Endometrial microvascular endothelial cells (primary cell): ENCODE results near the gene MAP4K1. TPM values are rescaled to one million over a fixed set of nuclear protein-coding genes. Genes with fewer than 3 reads are reported as not detected.
"Not testable (repeated sequence)": the region's sequence is repeated elsewhere in the genome, so short reads cannot be mapped to it uniquely, and the experiment has no call there.

Experiments used
- in situ Hi-C: cut with HindIII; loops from 2 replicates; pipeline ENCODE4 v1.10.0; 2017; ENCODE audit warnings: low sequenced_read_pairs, low pct_unique_long_range_greater_than_20kb; ENCODE audit errors: inconsistent ontology term
- total RNA-seq: library from RNA; depleted of rRNA; stranded (reverse); fragments of >200 nt; gene quantifications from one replicate; pipeline ENCODE4 v1.2.3, GENCODE V29; 2015; ENCODE audit errors: inconsistent ontology term

MAP4K1 gene
- total RNA-seq, 1 donor from 2014 or later = not detected

DNA sequence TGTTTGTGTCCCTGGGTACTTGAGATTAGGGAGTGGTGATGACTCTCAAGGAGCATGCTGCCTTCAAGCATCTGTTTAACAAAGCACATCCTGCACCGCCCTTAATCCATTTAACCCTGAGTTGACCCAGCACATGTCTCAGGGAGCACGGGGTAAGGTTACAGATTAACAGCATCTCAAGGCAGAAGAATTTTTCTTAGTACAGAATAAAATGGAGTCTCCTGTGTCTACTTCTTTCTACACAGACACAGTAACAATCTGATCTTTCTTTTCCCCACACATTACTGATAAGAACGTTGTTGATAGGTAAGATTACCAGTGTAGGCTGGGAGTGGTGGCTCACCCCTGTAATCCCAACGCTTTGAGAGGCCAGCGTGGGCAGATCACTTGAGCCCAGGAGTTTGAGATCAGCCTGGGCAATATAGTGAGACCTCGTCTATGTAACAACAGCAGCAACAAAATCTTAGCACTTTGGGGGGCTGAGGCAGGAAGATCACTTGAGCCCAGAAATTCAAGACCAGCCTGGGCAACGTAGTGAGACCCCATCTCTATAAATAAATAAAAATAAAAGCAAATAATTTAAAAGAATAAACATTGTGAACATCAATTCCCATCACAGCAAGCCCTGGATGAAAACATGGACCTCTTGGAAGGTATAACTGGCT, 14.2 kb upstream of the MAP4K1 start:
- in situ Hi-C loops = not testable (repeated sequence)

DNA sequence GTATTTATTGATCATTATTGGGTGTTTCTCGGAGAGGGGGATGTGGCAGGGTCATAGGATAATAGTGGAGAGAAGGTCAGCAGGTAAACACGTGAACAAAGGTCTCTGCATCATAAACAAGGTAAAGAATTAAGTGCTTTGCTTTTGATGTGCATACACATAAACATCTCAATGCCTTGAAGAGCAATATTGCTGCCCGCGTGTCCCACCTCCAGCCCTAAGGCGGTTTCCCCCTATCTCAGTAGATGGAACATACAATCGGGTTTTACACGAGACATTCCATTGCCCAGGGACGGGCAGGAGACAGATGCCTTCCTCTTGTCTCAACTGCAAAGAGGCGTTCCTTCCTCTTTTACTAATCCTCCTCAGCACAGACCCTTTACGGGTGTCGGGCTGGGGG, 13.5 kb upstream of the MAP4K1 start:
- in situ Hi-C loops = not testable (repeated sequence)

DNA sequence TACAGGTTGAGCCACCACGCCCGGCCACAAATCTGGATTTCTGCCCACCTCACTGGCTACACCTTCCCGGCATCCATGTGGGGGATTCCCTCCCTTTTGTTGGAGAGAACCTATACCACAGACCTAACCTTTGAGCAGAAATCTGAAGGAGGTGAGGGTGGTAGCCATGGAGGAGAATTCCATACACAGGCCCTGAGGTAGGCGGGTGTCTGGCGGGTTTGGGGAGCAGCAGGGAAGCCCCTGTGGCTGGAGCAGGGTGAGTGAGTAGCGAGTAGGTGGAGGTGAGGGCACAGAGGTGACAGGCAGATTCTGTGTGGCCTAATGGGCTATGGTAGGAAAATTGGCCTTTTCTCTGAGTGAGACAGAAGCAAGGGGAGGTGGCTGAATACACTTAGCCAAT, 11.8 kb upstream of the MAP4K1 start:
- in situ Hi-C loops = no loop called here

DNA sequence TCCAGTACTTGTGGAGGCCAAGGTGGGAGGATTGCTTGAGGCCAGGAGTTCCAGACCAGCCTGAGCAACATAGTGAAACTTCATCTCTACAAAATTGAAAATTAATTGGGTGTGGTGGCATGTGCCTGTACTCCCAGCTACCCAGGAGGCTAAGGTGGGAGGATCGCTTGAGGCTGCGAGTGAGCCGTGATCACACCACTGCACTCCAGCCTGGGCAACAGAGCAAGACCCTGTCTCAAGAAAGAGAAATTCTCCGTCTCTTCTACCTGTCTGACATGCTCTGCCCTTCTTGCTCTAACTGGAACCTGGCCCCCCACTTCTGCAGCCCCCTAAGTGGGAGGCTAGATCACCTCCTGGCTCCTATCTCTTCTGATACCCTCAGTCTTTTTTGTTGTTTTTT, 8.6 kb upstream of the MAP4K1 start:
- in situ Hi-C loops = no loop called here

DNA sequence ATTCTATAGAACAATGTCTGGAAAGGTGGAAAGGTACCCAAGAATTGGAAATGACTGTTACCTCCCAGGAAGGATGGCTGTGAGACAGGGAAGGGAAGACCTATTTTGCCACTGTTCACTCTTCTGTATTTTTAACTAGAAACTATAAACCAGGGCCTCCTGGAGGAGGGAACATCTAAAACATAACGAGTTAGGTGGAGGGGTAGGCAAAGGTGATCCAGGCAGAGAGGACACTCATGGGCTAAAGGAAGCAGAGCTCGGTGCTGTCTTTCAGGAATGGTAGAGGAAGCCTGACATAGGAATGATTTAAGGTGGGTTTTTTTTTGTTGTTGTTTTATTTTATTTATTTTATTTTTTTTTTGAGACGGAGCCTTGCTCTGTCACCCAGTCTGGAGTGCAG, 7.1 kb upstream of the MAP4K1 start:
- in situ Hi-C loops = no loop called here

DNA sequence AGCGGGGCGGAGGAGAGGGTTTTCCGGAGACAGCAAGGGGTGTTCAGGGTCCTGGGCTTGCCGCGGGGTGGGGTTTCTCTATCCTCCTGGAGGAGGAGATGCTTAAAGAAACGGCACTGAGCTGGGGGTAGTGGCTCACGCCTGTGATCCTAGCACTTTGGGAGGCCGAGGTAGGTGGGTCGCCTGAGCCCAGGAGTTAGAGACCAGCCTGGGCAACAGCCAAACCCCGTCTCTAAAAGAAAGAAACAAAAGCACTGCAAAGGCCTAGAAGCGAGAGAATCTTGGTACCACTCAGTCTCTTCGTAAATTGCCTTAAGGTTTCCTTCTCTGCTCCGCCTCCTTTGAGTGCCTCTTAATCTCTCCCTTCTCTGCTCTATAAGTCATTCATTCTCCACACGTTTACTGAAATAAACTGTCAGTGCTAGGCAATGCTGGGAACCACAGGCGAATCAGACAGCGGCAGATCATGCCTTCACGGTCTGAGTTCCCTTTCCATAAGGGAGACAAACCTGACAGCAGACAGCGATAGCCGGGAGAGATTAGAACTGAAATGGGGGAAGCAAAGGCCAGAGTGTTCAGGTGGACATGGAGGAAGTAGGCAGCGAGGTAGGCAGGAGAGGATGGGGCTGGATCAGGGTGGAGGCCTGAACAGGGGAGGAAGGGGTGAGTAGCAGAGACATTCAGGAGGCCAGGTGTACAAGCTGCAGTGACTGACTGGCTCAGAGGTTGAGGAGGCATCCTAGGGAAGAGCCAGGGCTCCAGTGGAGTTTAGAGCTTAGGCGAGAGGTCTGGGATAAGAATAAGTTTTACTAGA, 1.8 kb upstream of the MAP4K1 start:
- in situ Hi-C loops = no loop called here

DNA sequence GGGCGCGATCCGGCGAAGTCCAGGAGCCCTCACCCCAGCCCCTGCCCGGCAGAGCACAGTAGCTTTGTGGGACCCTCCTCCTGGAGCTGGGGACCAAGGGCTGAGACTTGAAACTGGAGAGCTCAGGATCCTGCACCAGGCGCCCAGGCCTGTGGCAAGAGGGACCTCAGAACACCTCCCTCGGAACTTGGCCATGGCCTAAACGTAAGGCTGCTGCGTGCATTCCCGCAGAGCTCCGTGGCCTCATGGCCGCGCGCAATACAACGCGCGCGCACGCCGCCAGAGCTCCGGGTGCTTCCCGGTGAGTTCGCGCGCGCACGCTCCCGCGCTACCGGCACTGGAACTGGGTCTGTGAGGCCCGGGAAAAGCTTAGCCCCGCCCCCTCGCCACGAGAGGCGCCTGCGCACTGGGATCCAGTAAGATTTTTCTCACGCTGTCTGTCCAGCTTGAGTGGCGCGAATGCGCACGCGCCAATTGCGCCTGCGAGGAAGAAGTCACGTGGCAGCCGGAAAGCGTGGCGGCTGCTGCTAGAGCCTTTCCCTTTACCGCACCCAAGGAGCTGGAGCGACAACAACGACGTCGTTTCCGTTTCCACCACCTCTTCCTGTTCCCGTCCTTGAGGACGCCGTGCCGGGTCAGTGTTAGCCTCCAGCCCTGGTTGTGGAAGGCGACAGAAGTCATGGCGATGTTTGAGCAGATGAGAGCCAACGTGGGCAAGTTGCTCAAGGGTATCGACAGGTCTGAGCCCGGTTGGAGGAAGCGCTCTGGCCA, 1.0 kb upstream of the MAP4K1 start, which contains the start of gene EIF3K:
Gene EIF3K, plus strand, starts transcription at position 599 of the 771 bp plus-strand sequence. Its CDS starts 81 bp downstream, at position 680.
- in situ Hi-C loops = no loop called here

DNA sequence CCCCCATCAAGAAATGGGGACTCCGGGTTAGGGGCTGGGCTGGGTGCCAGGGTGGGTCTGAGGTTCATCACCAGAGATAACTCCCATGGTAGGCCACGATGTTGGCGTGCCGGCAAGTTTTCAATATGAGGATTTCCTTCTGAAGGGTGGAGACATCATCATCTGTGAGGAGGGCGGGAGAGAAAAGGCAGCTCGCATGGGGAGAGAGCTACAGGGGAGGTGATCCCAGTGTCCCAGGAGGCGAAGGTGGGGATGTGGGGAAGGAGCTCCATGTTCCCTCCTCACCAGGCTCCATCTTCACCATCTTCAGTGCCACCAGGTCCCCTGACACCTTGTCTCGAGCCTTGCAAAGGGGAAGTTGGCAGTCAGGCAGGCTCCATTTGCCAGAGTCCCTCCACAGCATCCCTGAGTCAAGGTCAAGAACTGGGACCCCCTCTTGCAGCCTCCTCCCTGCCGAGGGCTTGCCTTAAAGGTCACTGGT, 430 bp downstream of the MAP4K1 start:
- in situ Hi-C loops = no loop called here

DNA sequence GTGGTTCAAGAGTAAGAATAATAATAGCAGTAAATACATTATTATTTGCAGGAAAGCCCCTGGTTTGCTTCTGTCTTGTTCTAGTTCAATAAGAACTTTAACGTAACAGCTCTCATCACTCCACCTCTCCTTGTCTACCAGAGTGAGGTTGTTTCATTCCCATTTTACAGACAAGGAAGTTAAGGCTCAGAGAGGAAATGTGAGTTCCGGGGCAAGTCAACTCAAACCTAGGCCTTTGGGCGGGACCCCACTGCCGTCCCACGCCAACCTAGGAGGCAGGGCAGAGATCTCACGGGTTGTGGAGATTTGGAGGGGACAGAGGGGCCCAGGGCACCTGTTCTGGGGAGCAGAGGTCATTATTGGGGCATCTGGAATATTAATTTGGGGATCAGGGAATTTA, 1.5 kb downstream of the MAP4K1 start:
- in situ Hi-C loops = no loop called here

DNA sequence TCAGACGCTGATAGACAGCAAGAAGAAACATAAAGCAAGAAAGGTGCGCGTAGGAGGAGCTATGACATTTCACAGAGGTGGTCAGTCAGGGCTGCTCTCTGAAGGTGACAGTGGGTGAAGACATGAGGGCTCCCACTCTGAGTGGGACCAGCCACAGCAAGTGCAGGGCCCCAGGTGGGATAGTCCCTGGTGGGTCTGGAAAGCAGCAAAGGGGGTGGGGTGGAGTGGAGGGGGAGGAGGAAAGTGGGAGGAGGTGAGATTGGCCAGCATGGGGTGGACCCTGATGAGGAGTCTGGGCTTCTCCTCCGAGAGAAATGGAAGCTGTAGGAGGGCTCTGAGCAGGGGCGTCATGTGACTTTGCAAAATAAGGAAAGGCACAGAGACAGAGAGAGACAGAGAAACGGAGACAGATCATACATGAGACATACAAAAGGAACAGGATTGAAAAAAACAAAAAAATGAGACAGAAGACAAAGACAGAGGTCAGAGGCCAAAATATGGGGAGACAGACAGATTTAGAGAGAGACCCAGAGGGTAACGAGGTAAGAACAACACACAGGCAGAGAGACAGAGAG, 2.7 kb downstream of the MAP4K1 start:
- in situ Hi-C loops = no loop called here

DNA sequence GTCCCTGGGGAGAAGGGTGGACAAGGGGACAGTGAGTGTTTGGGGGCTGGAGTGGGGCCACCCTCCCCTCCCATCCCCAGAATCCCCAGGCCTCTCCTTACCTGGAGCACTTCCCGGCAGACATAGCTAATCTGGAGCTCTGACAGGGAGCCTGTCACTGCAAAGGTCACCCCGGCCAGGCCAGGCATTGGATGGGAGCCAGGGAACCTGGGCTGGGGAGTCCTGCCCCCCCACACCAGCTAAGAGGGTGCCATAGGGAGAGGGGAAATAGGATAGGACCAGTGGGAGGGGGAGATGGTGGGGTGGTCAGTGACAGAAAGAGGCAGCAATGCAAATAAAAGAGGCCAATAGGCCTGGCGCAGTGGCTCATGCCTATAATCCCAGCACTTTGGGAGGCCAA, 3.5 kb downstream of the MAP4K1 start:
- in situ Hi-C loops = no loop called here

DNA sequence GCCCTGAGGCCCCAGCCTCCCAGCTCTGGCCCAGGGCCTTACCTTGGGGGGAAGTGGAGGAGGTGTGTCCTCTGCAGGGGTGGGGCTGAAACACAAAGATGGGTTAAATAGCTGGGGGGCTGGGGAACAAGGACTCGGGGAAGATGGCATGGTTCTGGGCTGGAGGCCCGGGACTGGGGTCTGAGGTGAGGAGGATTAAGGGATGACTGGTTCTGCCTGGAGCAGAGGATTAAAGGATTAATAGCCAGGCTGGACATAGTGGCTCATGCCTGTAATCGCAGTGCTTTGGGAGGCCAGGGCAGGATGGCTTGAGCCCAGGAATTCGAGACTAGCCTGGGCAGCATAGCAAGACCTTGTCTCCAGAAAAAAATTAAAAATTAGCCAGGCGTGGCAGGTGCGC, 11.6 kb downstream of the MAP4K1 start:
- in situ Hi-C loops = no loop called here

DNA sequence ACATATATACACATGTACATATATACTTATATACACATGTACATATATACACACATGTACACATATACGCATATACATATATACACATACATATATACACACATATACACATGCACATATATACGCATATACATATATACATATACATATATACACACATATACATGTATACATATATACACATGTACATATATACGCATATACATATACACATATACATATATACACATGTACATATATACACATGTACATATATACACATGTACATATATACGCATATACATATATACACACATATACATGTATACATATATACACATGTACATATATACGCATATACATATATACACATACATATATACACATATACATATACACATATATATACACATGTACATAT, 14.9 kb downstream of the MAP4K1 start:
- in situ Hi-C loops = not testable (repeated sequence)

DNA sequence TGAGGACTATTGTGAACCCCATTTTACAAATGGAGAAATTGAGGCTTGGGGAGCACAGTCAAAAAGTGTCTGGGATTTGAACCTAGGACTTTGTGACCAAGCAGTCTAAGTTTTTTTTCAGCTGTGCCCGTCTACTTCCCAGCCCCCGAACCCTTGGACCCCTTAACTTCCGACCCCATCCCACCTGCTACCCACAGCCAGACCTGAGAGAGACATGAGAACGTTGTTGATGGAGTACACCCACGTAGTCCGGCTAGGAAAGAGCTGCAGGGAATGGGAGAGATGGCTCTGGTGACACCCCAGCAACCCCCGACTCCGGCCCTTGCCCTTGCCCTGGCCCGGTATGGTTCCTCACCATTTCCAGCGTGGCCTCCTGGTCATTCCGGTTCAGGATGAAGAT, 18.0 kb downstream of the MAP4K1 start:
- in situ Hi-C loops = no loop called here

DNA sequence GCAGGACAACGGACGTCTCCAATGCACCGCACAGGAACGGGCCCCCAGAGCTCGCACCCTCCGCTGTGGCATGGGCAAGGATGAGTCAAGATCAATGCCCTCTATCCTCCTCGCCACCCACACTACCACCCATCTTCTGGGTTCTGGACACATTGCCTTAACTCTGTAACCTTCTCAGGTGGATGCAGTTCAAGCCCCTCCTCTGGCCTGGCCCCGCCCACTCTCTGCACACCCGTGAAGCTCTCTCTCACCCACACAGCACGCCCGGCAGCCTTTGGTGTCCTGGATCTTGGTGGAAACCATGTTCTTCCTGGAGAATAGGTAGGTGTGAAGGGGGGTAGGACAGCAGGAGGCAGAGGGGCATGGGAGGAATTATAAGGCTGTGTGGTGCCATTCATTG, 20.7 kb downstream of the MAP4K1 start:
- in situ Hi-C loops = no loop called here

DNA sequence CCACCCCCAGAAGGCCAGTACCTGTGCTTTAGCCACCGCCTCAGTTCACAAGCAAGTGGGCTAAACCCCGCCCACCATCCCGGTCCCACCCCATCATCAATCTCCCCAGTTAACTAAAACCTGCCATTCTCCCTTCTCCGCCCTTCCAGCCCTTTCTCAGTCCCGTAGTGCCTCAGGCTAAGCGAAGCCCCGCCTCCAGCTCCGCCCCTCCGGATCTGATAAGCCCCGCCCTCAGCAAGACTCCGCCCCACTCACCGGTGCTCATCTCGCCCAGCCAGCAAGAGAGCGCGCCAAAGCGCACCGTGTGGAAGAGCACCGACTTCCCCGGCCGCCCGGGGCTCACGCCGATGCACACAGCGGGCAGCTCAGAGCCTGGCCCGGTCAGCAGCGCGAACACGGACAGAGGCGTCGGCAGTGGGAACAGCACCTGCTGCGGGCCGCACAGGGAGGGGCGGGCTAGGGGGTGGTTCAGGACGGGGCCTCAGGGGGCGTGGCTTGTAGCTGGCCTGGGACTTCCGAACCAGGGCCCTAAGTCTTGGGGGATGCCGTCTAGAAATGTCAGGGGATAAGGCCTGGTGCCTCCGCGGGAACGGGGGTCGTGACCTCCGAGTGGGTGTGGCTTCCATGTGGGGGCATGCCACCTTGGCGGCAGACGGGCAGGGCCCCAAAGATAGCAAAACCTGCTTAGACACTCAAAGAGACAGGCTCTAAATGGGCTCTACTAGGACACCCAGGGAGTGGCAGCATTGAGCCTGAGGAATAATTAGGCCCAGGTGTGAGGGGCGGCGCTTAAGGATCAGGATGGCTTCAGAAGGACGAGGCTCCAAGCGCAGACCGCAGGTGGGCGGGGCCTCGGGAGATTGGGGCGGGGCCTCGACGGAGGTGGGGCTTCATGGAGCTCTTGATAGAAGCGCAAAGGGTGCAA, 21.4 kb downstream of the MAP4K1 start:
- in situ Hi-C loops = no loop called here

DNA sequence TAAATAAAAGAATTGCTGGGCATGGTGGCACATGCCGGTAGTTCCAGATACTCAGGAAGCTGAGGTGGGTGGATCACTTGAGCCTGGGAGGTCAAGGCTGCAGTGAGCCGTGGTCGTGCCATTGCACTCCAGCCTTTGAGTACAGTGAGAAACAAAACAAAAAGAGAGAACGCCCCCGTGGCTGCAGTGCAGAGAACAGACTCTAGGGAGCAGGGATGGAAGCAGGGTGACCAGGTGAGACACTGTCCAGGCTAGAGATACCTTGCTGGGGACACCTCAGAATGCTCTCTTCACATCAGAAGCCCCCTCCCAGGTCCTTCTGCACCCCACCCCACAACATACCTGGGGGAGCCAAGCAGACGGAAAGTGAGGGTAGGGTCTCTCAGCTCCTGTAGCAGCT, 24.8 kb downstream of the MAP4K1 start:
- in situ Hi-C loops = no loop called here

DNA sequence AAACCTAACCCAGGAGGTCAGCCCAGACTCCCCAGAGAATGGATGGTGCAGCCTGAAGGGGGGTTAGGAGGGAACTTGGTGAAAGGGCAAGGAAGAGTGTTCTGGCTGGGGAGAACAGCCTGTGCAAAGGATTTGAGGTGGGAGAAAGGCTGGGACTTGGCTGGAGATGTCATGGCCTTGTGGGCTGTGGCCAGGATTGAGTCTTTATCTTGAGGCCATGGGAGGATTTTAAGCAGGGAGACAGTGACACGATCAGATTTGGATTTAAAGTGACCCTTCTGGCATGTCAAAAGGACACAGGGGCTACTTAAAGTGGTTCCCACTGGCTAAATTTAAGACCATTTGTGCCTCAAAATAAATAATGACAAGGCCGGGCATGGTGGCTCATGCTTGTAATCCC, 29.7 kb downstream of the MAP4K1 start:
- in situ Hi-C loops = no loop called here
